Cortex of kidney (tissue), 1 donor: Measurements from ENCODE around the gene STX2.
"Not testable (repeated sequence)": the region's sequence is repeated elsewhere in the genome, so short reads cannot be mapped to it uniquely, and the experiment has no call there.

Source experiments
- DNase-seq: peaks from one replicate; lab custom pipeline; 2025; lab: John Stamatoyannopoulos, UW

Gene STX2

GRCh38 chr12:130764475-130765185 is 74.4 kb downstream of the STX2 start:
- no peak for DNase-seq

- no peak for DNase-seq
Observed at GRCh38 chr12:130764073-130764472, 75.0 kb downstream of the STX2 start.

GRCh38 chr12:130762319-130762675 is 76.8 kb downstream of the STX2 start:
- DNase-seq = no peak

- no peak for DNase-seq
Observed at GRCh38 chr12:130761537-130762318, 77.3 kb downstream of the STX2 start.

- DNase-seq = no peak
Observed at GRCh38 chr12:130754234-130754901, 84.7 kb downstream of the STX2 start.

GRCh38 chr12:130752692-130753230 is 86.3 kb downstream of the STX2 start:
- DNase-seq = no peak

- DNase-seq = not testable (repeated sequence)
Observed at GRCh38 chr12:130752037-130752436, 87.0 kb downstream of the STX2 start.

- no peak for DNase-seq
Observed at GRCh38 chr12:130748786-130749185, 90.3 kb downstream of the STX2 start.

- DNase-seq = no peak
Observed at GRCh38 chr12:130747867-130748740, 90.9 kb downstream of the STX2 start.

- DNase-seq = no peak
Observed at GRCh38 chr12:130746546-130746945, 92.5 kb downstream of the STX2 start.

GRCh38 chr12:130745921-130746320 is 93.1 kb downstream of the STX2 start:
- DNase-seq = no peak

GRCh38 chr12:130744274-130744673 is 94.8 kb downstream of the STX2 start:
- no peak for DNase-seq

- DNase-seq = no peak
Observed at GRCh38 chr12:130743606-130744005, 95.4 kb downstream of the STX2 start.

- DNase-seq = no peak
Observed at GRCh38 chr12:130743176-130743575, 95.9 kb downstream of the STX2 start.

- DNase-seq = no peak
Observed at GRCh38 chr12:130742716-130743115, 96.3 kb downstream of the STX2 start.

- DNase-seq = no peak
Observed at GRCh38 chr12:130742112-130742511, 96.9 kb downstream of the STX2 start.
